HG02798 (cell line): ENCODE results near the gene SEC16B.

Experiments
- ATAC-seq: cut with Tn5 transposase; IDR thresholded peaks from one replicate; pipeline ENCODE4 v1.9.1; 2021; ENCODE audit warnings: mild to moderate bottlenecking; ENCODE audit not compliant: unreplicated experiment, poor library complexity

SEC16B gene

DNA sequence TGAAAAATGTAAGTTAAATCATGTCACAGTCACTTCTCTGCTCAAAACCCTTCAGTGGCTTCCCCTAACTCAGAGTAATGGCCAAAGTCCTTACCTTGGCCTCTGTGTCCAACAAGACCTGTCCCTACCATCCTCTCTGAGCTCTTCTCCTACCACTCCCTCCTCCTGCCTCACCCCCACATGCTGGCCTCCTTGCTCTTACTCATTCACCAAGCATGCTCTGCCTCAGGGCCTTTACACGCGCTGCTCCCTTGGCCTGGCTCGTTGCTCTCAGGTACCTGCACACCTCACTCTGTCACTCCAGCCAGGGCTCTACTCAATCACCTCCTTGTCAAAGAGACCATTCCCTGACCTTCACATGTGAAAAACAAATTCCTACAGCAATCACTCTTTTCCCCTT lies 54.2 kb downstream of the SEC16B start:
- no peak for ATAC-seq

DNA sequence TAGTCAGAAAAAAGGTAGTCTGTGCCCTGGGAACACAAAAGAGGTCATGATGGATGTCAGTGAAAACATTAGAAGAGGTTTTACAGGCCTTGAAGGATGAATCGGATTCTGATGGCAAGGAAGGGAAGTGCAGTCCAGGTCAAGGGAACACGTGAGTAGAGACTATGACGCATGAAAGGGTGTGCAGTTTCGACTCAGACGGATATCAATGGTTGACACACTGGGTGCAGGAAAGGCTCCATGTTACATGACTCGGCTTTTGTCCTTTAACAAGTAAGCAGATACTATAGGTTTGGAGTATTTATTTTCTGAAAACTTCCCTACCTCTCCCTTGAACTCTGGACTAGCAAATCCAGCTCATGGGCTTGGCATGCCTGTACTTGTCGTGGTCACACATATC lies 55.3 kb downstream of the SEC16B start:
- no peak for ATAC-seq

DNA sequence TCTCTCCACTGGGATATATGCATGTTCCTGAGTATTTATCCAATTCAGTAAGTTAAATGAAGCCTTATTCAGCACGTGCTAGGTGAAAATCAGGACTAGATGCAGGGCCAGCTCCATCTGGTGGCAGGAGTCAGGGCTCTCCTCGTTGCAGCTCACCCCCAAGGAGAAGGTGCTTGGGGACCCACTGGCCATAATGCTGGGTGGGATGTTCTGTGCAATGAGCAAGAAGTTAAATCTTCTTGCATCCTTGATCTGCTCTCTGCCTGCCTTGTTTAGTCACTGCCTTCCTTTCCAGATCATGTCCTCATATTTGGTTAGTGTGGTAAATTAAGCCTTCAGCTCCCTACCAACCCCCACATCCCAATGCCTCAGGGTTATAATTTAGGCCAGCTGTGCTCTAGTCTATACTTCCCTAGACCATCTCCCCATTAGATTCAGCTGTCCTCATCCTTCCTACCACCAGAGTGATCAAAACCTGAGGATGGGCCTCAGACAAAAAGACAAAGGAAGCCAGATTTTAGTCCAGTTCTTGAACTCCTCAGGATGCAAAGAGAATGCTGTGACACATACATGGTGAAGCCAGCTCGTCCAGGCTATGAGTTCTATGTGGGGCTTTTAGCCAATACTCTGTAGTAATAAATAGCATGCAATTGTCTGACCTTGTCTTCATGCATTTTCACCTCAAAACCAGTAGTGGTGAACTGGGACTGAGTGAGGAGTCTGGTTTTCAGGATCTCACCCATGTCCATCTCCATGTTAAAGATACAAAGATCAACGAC lies 55.9 kb downstream of the SEC16B start:
- ATAC-seq, result no peak

DNA sequence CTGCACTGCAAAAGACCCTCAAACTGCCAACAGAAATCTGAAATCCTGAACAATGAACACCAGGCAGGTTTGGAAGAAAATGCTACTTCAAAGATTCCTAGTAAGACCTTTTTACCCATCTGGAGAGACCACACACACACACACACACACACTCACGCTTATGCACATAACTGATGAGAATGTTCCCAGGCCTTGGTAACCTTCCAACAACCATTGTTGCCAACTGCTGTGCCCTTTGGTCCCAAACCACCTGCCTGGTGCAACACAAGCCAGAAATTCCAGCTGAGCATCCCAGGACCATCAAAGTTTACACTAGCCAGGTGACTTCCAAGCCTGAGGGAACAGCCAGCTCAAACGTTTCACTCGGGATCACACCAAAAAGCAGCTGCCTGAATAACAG lies 56.9 kb downstream of the SEC16B start:
- ATAC-seq, result no peak

DNA sequence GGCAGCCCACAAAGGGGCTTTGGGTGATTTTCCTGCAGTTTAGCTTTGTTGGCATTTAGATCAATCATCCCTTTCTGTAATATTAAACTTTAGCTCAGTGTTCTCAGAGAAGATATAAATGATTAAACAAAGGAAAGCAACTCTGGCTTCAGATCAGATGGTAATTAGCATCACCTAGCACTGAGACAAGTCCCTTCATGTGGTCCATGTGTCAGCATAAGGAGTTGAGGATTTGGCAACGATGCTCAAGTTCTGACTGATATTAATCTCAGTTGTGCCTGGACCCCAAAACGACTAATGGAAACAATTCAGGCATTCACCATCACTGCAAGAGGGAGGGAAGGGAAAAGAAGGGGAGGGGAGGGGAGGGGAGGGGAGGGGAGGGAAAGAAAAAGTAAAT lies 60.4 kb downstream of the SEC16B start:
- no peak for ATAC-seq

DNA sequence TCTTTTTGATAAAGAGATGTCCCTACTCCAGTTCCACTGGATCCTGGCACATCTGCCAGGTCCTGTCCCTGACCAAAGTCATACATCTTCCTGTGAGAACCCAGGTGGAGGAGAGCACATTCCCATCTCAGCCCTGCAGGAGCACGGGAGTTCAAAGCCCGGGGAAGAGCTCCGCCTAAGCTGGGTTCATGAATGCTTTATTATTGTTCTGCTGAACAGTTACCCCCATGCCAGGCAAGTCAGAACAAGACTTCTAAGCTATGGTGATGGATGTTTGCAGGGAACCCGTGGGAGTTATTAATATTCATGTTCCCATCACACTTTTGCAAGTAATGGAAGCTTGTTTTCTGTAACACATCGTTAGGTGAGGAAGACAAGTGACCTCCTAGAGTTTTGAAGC lies 62.9 kb downstream of the SEC16B start:
- ATAC-seq, result no peak

DNA sequence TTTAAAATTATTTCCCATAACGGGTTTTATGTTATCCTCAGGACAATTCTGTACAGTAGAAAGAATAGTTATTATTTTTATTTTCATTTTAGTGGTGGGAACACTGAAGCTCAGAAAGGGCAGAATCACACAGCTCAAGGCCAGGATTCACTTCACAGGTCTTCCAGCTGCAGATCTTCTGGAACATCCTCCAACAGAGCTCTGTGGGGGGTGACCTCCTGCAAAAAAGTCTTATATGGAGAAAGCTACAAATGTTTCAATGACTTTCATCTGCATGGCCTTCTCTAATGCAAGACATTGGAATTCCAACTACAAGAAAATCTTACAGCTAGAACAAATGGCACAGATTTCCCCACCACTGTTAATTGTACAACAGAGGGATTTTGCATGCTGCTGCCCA lies 64.2 kb downstream of the SEC16B start:
- no peak for ATAC-seq

DNA sequence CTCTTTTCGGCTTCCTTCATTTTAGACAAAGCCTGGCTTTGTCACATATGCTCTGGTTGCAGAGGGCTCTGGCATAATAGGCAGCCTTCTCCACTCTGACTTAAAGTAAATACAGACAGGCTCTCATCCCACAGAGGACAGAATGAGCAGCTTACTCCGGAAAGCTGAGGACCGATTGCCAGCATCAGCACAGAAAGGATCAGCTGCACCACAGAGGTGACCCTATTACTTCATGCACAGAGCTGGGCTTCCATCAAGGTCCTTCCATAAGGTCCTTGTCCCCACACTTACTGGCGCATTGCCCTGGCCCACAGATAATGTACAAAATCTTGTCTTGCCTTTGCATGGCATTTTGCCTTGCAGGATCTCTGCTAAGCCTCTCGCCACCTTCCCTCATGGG lies 67.6 kb downstream of the SEC16B start:
- ATAC-seq, result no peak

DNA sequence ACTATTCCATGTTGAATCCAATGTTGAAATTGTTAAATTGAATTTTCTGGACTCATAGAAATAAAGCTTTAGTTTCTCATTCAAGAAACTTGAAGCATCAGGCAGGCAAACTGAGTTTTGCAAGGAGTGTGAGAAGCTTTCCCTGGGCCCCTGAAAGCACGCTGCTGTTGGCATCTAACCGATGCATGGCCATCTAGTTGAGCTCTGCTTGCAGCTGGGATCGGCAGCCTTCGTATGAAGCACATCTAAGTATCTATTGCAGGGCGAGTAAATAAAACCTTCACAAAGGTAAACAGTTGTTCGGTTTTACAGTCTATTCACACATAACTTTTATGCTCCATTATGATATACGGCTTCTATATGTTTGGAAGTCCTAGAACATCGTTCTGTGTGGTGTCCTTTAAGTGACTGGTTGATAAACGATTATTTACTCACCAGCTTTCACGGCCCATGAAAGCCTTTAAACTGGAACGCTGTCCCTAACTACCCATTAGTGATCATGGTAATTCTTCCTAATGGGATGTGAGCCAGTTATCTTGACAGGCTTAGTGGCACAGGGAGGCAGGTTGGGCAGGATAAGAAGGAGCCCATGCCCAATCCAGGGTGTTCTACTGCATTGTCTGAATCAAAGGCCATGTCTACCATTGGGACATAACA lies 71.7 kb downstream of the SEC16B start:
- ATAC-seq, result no peak

DNA sequence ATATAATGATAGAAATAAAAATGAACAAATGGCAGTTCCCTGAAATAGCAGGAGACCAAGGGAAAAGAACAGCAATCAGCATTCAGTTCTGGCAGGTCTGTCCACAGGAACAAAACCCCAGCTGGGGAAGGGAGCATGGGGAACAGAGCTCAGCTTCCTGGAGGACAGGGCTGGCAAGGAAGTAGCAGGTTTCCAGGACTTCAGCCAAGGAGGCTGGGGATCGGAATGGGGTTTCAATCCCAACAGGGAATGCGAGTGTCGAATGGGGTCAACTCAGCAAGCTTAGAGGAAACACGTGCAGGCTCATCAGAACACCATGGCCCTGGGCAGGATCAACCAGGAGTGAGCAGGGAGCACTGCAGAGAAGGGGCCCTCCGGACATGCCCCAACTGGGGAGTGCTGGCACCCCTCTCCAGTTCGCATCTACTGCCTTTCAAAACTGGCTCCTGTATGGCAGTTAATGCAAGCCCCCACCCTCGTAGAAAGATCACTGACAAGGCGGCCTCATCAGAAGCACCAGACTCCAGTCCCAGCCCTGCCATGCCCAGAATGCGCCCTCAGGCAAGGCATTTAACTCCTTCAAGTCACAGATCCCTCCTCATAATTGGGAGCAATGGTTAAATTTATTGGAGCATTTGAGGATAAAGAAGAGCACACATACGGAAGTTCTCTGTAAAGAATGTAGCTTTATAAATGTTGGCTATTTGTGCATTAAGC lies 72.4 kb downstream of the SEC16B start:
- no peak for ATAC-seq
